Osteocyte (in vitro differentiated cells): ENCODE data around the gene DDIT3. TPM values are rescaled to one million over a fixed set of nuclear protein-coding genes. Genes with fewer than 3 reads are reported as not detected.

Experiments used
- DNase-seq: peaks from one replicate; pipeline ENCODE4 v3.0.0; 2021; ENCODE audit warnings: mixed read lengths; ENCODE audit not compliant: unreplicated experiment; ENCODE audit errors: extremely low spot score
- H3K27ac Mint-ChIP-seq: one replicate; pipeline ENCODE4 v1.8.0; 2021; ENCODE audit warnings: mild to moderate bottlenecking, mixed read lengths; ENCODE audit not compliant: unreplicated experiment
- H3K27me3 Mint-ChIP-seq: one replicate; pipeline ENCODE4 v1.8.0; 2021; ENCODE audit warnings: mixed read lengths; ENCODE audit not compliant: unreplicated experiment
- H3K36me3 Mint-ChIP-seq: one replicate; pipeline ENCODE4 v1.8.0; 2021; ENCODE audit warnings: mixed read lengths; ENCODE audit not compliant: unreplicated experiment
- H3K4me1 Mint-ChIP-seq: one replicate; pipeline ENCODE4 v1.8.0; 2021; ENCODE audit warnings: mixed read lengths; ENCODE audit not compliant: unreplicated experiment
- H3K4me3 Mint-ChIP-seq: one replicate; pipeline ENCODE4 v1.8.0; 2021; ENCODE audit warnings: mild to moderate bottlenecking, moderate library complexity, mixed read lengths; ENCODE audit not compliant: unreplicated experiment
- H3K9me3 Mint-ChIP-seq: one replicate; pipeline ENCODE4 v1.8.0; 2021; ENCODE audit warnings: mixed read lengths; ENCODE audit not compliant: unreplicated experiment
- CTCF ChIP-seq: fragments of 200-600 bp; sonication (generic); IDR thresholded peaks from 2 replicates; pipeline ENCODE4 v1.5.0; 2021; ENCODE audit warnings: antibody characterized with exemption, mild to moderate bottlenecking, moderate library complexity
- total RNA-seq: library from RNA; stranded (reverse); gene quantifications from 2 replicates; pipeline ENCODE4 v1.2.1, GENCODE V29; 2021

The DDIT3 gene
- total RNA-seq, 1 donor from 2014 or later = 95.7 TPM

- Mint-ChIP-seq H3K9me3 (no peaks in the 10 kb centered on the region), H3K27ac (no peak overlapping the region), H3K27me3 (peaks cover 45% of the 10 kb centered on the region), H3K4me3 (no peak overlapping the region), H3K4me1 (no peaks in the 10 kb centered on the region), H3K36me3 (no peaks in the 10 kb centered on the region)
- DNase-seq = no peak
- TF ChIP-seq CTCF = no peak
Measured at GRCh38 chr12:57560516-57560915, 40.2 kb upstream of the DDIT3 start.

GRCh38 chr12:57558864-57559263 lies 38.5 kb upstream of the DDIT3 start:
- peaks cover 2% of the 10 kb centered on the region for H3K36me3 Mint-ChIP-seq
- no peaks in the 10 kb centered on the region for H3K9me3 Mint-ChIP-seq
- H3K4me3 Mint-ChIP-seq = no peak overlapping the region
- TF ChIP-seq CTCF = no peak
- H3K4me1 Mint-ChIP-seq = no peaks in the 10 kb centered on the region
- peaks cover 48% of the 10 kb centered on the region for H3K27me3 Mint-ChIP-seq
- no peak for DNase-seq
- H3K27ac Mint-ChIP-seq = no peak overlapping the region

GRCh38 chr12:57554897-57555296 lies 34.6 kb upstream of the DDIT3 start:
- Mint-ChIP-seq H3K27me3 (peaks cover 41% of the 10 kb centered on the region), H3K27ac (no peak overlapping the region), H3K4me1 (peaks cover 9% of the 10 kb centered on the region), H3K4me3 (no peak overlapping the region), H3K9me3 (no peaks in the 10 kb centered on the region), H3K36me3 (peaks cover 3% of the 10 kb centered on the region)
- TF ChIP-seq CTCF = no peak
- DNase-seq = no peak

GRCh38 chr12:57554453-57554852 lies 34.1 kb upstream of the DDIT3 start:
- no peak for TF ChIP-seq CTCF
- Mint-ChIP-seq H3K36me3 (peaks cover 3% of the 10 kb centered on the region), H3K4me3 (no peak overlapping the region), H3K9me3 (no peaks in the 10 kb centered on the region), H3K27me3 (peaks cover 42% of the 10 kb centered on the region), H3K4me1 (peaks cover 10% of the 10 kb centered on the region), H3K27ac (no peak overlapping the region)
- no peak for DNase-seq

GRCh38 chr12:57553343-57554202 lies 33.3 kb upstream of the DDIT3 start:
- no peak overlapping the region for H3K27ac Mint-ChIP-seq
- no peak overlapping the region for H3K4me3 Mint-ChIP-seq
- H3K36me3 Mint-ChIP-seq = peaks cover 3% of the 10 kb centered on the region

More at GRCh38 chr12:57553343-57554202, 33.3 kb upstream of the DDIT3 start:
- DNase-seq = no peak
- Mint-ChIP-seq H3K9me3 (no peaks in the 10 kb centered on the region), H3K27me3 (peaks cover 51% of the 10 kb centered on the region), H3K4me1 (peaks cover 14% of the 10 kb centered on the region)
- TF ChIP-seq CTCF = no peak
